GM10248 (cell line): ENCODE results near the gene ARHGAP21.
A peak's percentile ranks its signal among the peaks of the same experiment; 100 is the strongest.

Experiments
- CTCF ChIA-PET: fragments of 300-600 bp; sonication (Branson Sonifier 250); formaldehyde crosslinking; extraction: SDS; loops from one replicate; lab custom pipeline; 2021; ENCODE audit warnings: antibody characterized with exemption; lab: Yijun Ruan, JAX
- POLR2A ChIA-PET: fragments of 350-650 bp; sonication (Branson Sonifier 250); formaldehyde crosslinking; extraction: SDS; loops from one replicate; lab custom pipeline; 2020; ENCODE audit warnings: antibody characterized with exemption; lab: Yijun Ruan, JAX
- DNase-seq: peaks from one replicate; pipeline ENCODE4 v3.0.0; 2012; ENCODE audit errors: extremely low spot score
- CTCF ChIP-seq: IDR thresholded peaks from 2 replicates; pipeline ENCODE4 v1.5.1; 2012; ENCODE audit warnings: mild to moderate bottlenecking, low read depth; ENCODE audit errors: extremely low read depth, missing control alignments, control extremely low read depth

ARHGAP21 gene

GRCh38 chr10:24707445-24707844 lies 16.2 kb downstream of the ARHGAP21 start:
- peak; percentile 23 for DNase-seq
- TF ChIP-seq CTCF = no peak
- POLR2A ChIA-PET = interaction anchor here (0.6 kb wide), 1 partner anchor 214 kb away, joined by 5 read pairs; no protein-coding TSS in a partner anchor
- CTCF ChIA-PET = interaction anchor here (0.8 to 3.0 kb wide), 8 partner anchors 11 to 318 kb away, joined by 3 to 16 read pairs (median 4); no protein-coding TSS in a partner anchor

- ChIA-PET POLR2A (interaction anchor here (0.6 kb wide), 1 partner anchor 215 kb away, joined by 5 read pairs; no protein-coding TSS in a partner anchor), CTCF (interaction anchor here (1.2 to 3.0 kb wide), 10 partner anchors 9 to 319 kb away, joined by 3 to 16 read pairs (median 6); no protein-coding TSS in a partner anchor)
- DNase-seq = no peak
- TF ChIP-seq CTCF = no peak
Observed at GRCh38 chr10:24706479-24707118, 17.1 kb downstream of the ARHGAP21 start.

- no peak for TF ChIP-seq CTCF
- ChIA-PET POLR2A (interaction anchor here (0.6 to 0.7 kb wide), 2 partner anchors 12 to 58 kb away, joined by 3 to 5 read pairs; no protein-coding TSS in a partner anchor), CTCF (interaction anchor here (1.0 kb wide), 1 partner anchor 10 kb away, joined by 3 read pairs; no protein-coding TSS in a partner anchor)
- DNase-seq = no peak
Observed at GRCh38 chr10:24703700-24704099, 20.0 kb downstream of the ARHGAP21 start.

DNA sequence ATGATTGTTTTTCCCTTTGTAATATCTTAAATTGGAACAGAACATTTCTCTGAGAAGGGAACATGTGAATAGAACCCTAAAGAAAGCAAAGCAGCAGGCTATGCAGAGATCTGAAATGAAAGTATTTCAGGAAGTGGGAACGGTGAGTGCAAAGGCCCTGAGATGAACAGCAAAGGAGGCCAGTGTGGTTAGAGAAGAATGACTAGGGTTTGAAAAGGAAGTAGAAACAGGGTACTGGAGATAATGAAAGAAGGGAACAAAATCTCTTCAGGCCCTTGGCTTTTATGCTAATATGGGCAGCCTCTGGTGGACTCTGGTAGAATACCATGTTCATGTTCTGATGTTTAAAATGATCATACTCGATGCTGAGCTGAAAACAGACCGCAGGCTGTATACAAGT lies 22.2 kb downstream of the ARHGAP21 start:
- ChIA-PET CTCF (interaction anchor here (1.1 to 7.9 kb wide), 2 partner anchors 15 to 19 kb away, joined by 3 to 48 read pairs; no protein-coding TSS in a partner anchor), POLR2A (no interaction called here)
- no peak for TF ChIP-seq CTCF
- DNase-seq = peak; percentile 38

DNA sequence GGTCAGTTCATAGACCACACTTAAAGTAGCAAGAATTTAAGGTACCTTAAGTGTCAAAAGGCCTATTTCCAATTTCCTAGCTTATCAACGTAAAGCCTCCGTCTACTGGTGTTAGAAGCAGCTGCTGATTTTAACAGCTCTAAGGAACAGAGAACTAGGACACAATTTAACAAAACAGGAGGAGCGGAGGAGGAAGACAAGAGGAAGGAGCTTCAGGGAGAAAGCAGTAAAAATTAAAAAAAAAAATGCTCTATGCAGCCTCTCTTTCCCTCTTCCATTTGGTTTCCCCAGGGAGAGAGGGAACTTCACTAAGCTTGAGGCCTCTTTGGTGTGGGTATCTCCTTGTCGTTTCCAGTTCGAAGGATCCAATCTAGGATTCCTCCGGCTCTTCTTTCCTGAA lies 22.7 kb downstream of the ARHGAP21 start:
- DNase-seq = no peak
- POLR2A ChIA-PET = no interaction called here
- no peak for TF ChIP-seq CTCF
- CTCF ChIA-PET = interaction anchor here (1.1 to 7.9 kb wide), 2 partner anchors 14 to 19 kb away, joined by 3 to 48 read pairs; no protein-coding TSS in a partner anchor

DNA sequence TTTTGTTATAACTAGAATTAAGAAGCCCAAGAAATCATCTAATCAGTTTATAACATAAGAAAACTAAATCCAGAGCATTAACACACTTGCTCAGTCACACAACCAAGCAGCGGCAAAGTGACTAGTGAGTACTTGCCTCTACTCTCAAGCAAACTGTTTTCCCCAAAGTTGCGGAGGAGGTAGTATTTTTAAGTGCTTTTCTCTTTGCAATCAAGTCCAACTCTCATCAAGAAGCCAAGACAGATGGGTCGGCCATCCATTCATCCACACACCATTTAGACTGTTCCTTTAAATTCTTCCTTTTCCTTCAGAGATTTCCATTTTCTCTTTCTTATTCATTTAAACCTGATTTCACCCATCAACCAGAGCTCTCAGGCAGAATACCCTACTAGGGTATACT lies 25.4 kb downstream of the ARHGAP21 start:
- ChIA-PET CTCF (interaction anchor here (1.0 to 7.9 kb wide), 6 partner anchors 11 to 34 kb away, joined by 3 to 48 read pairs (median 6); partner anchors contain the start of gene ARHGAP21), POLR2A (no interaction called here)
- no peak for TF ChIP-seq CTCF
- no peak for DNase-seq
